ENCODE results near the gene RNLS. TPM values are rescaled to one million over a fixed set of nuclear protein-coding genes. Genes with fewer than 3 reads are reported as not detected.

Gene RNLS
- total RNA-seq, 1 experiment from 2014 or later, result not detected

DNA sequence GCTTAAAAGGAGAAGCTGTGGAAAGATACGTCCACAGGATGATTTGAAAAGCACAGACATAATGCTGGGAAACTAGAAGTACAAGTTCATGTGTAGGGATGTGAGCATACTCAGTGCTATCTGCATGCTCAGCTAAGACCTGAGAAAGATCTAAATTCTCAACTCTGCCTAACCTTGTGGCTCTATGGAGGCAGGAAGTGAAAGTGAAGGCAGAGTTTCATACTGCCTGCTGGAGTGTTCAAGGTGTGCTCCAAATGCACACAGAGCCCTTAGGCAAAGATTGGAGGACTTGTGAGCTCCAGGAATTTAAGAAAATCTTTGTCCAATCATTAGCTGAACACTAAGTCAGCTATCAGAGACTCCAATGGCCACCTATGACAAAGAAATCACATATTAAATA, 190.9 kb downstream of the RNLS start:
- H3K36me3 ChIP-seq (ENCODE audit: control insufficient read depth in 1 of 2, insufficient read depth in 2 of 2, low read length in 2 of 2), result no peaks in the 10 kb centered on the region
- no peak overlapping the region for H3K27ac ChIP-seq (ENCODE audit: low read depth, low read length)
- no peak overlapping the region for H2AFZ ChIP-seq (ENCODE audit: low read depth, low read length, poor library complexity, severe bottlenecking)
- no peaks in the 10 kb centered on the region for H4K20me1 ChIP-seq (ENCODE audit: insufficient read depth)
- POLR2A ChIA-PET, result no interaction called here
- intact Hi-C loops (cut with micrococcal nuclease), result no loop called here
- no peaks in the 10 kb centered on the region for H3K9me2 ChIP-seq (ENCODE audit: insufficient read depth)
- H3K9me3 ChIP-seq (ENCODE audit: control insufficient read depth in 1 of 2, insufficient read depth in 1 of 2, low read depth in 1 of 2, low read length in 2 of 2), result no peaks in the 10 kb centered on the region
- peaks cover 3 to 4% of the 10 kb centered on the region in 2 experiments; a peak in 2 of 4 replicates for H3K4me1 ChIP-seq (ENCODE audit: control insufficient read depth in 1 of 2, insufficient read depth in 2 of 2, low read length in 2 of 2)
- no peaks in the 10 kb centered on the region for H3K79me2 ChIP-seq (ENCODE audit: insufficient read depth, low read length)
- ATAC-seq (no peak), DNase-seq (ENCODE audit: low read depth, low spot score) (no peak)
- no peak overlapping the region for H3K9ac ChIP-seq (ENCODE audit: low read length)
- no peaks in the 10 kb centered on the region for H3K27me3 ChIP-seq (ENCODE audit: insufficient read depth, low read length)
- RAD21 ChIA-PET (ENCODE audit: low non-redundant PET in 1 of 2, low total read pairs in 2 of 2, uncharacterized antibody in 2 of 2, unreplicated experiment in 2 of 2), result no interaction called here
- no peak for TF ChIP-seq RAD21 (IDR thresholded peaks at IDR 0.05; ENCODE audit: low read depth)
- no peak for TF ChIP-seq SRF (IDR thresholded peaks at IDR 0.05; ENCODE audit: low read depth)
- no peak for TF ChIP-seq JUND (IDR thresholded peaks at IDR 0.05)
- no peak for TF ChIP-seq ZNF274 (IDR thresholded peaks at IDR 0.05; ENCODE audit: low read depth, low read length)
- no peak overlapping the region for H3K4me2 ChIP-seq (ENCODE audit: low read length)
- CTCF ChIA-PET, result interaction anchor here (1.7 kb wide), 1 partner anchor 10 kb away, joined by 7 read pairs; no protein-coding TSS in a partner anchor
- no TSS peak for BruUV-seq (replicated peaks)
- H3K4me3 ChIP-seq (replicated peaks in 1 of 2; ENCODE audit: low read depth in 1 of 2, low read length in 2 of 2), result no peak overlapping the region

DNA sequence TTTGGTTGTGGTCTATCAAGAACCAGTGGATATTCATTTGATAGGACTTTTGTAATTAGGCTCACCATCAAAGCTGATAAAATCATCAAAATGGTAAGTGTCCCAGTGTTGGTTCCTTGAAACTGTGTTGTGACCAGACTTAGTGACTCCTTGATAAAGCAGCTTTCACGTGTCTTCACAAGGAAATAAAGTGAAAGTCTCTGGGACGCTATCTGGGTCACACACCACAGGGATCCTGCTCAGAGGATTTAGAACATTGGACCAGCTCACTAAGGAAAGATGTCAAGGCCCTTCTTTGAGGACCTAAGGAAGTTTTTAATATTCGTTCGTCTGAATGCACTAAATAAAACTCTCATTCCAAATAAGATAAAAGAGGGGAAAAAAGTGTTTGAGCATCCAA, 193.1 kb downstream of the RNLS start:
- H4K20me1 ChIP-seq (ENCODE audit: insufficient read depth), result no peaks in the 10 kb centered on the region
- peak overlapping the region; percentile 63 for H2AFZ ChIP-seq (ENCODE audit: low read depth, low read length, poor library complexity, severe bottlenecking)
- no peak overlapping the region for H3K4me3 ChIP-seq (replicated peaks in 1 of 2; ENCODE audit: low read depth in 1 of 2, low read length in 2 of 2)
- H3K4me1 ChIP-seq (ENCODE audit: control insufficient read depth in 1 of 2, insufficient read depth in 2 of 2, low read length in 2 of 2), result peaks cover 22 to 25% of the 10 kb centered on the region in 2 experiments
- no peaks in the 10 kb centered on the region for H3K79me2 ChIP-seq (ENCODE audit: insufficient read depth, low read length)
- POLR2A ChIA-PET, result interaction anchor here (1.0 to 3.4 kb wide), 2 partner anchors 12 to 527 kb away, joined by 3 to 16 read pairs; partner anchors contain the start of genes KLLN and PTEN
- H3K9me3 ChIP-seq (ENCODE audit: control insufficient read depth in 1 of 2, insufficient read depth in 1 of 2, low read depth in 1 of 2, low read length in 2 of 2), result no peaks in the 10 kb centered on the region
- CTCF ChIA-PET, result interaction anchor here (1.0 to 2.8 kb wide), 11 partner anchors 10 to 539 kb away, joined by 3 to 20 read pairs (median 8); partner anchors contain the start of genes KLLN and PTEN
- no TSS peak for BruUV-seq (replicated peaks)
- H3K36me3 ChIP-seq (ENCODE audit: control insufficient read depth in 1 of 2, insufficient read depth in 2 of 2, low read length in 2 of 2), result no peaks in the 10 kb centered on the region
- DNase-seq (ENCODE audit: low read depth, low spot score) (no peak), ATAC-seq (no peak)
- TF ChIP-seq POLR2AphosphoS5 (IDR thresholded peaks at IDR 0.05; ENCODE audit: low read depth, low read length), result no peak
- TF ChIP-seq SP1 (IDR thresholded peaks at IDR 0.05; ENCODE audit: low read depth), result no peak
- TF ChIP-seq FOSL1 (IDR thresholded peaks at IDR 0.05; ENCODE audit: low read depth), result no peak
- TF ChIP-seq RAD21 (IDR thresholded peaks at IDR 0.05; ENCODE audit: low read depth), result no peak
- TF ChIP-seq ZNF274 (IDR thresholded peaks at IDR 0.05; ENCODE audit: low read depth, low read length), result no peak
- no peak for TF ChIP-seq POLR2A (IDR thresholded peaks at IDR 0.05; ENCODE audit: borderline replicate concordance, extremely low read depth, insufficient read depth, insufficient read length)
- TF ChIP-seq YY1 (IDR thresholded peaks at IDR 0.05; ENCODE audit: extremely low read depth, insufficient replicate concordance, low read depth, low read length), result no peak
- no peak for TF ChIP-seq TCF7L2 (IDR thresholded peaks at IDR 0.05; ENCODE audit: borderline replicate concordance, extremely low read depth, insufficient read depth, insufficient read length)
- TF ChIP-seq, protein P1, sequence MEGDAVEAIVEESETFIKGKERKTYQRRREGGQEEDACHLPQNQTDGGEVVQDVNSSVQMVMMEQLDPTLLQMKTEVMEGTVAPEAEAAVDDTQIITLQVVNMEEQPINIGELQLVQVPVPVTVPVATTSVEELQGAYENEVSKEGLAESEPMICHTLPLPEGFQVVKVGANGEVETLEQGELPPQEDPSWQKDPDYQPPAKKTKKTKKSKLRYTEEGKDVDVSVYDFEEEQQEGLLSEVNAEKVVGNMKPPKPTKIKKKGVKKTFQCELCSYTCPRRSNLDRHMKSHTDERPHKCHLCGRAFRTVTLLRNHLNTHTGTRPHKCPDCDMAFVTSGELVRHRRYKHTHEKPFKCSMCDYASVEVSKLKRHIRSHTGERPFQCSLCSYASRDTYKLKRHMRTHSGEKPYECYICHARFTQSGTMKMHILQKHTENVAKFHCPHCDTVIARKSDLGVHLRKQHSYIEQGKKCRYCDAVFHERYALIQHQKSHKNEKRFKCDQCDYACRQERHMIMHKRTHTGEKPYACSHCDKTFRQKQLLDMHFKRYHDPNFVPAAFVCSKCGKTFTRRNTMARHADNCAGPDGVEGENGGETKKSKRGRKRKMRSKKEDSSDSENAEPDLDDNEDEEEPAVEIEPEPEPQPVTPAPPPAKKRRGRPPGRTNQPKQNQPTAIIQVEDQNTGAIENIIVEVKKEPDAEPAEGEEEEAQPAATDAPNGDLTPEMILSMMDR (IDR thresholded peaks at IDR 0.05 in 2 of 3, conservative IDR thresholded peaks at IDR 0.05 in 1 of 3; ENCODE audit: borderline replicate concordance in 1 of 3, insufficient read depth in 1 of 3, low read depth in 2 of 3, low read length in 2 of 3), result no peak
- no peak for TF ChIP-seq JUND (IDR thresholded peaks at IDR 0.05)
- TF ChIP-seq EZH2phosphoT487 (IDR thresholded peaks at IDR 0.05; ENCODE audit: borderline replicate concordance), result no peak
- no peak for TF ChIP-seq CBX3 (IDR thresholded peaks at IDR 0.05; ENCODE audit: low read depth)
- TF ChIP-seq, protein P2, sequence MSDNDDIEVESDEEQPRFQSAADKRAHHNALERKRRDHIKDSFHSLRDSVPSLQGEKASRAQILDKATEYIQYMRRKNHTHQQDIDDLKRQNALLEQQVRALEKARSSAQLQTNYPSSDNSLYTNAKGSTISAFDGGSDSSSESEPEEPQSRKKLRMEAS (IDR thresholded peaks at IDR 0.05), result no peak
- TF ChIP-seq SIN3A (IDR thresholded peaks at IDR 0.05; ENCODE audit: low read depth), result no peak
- TF ChIP-seq, protein P3, sequence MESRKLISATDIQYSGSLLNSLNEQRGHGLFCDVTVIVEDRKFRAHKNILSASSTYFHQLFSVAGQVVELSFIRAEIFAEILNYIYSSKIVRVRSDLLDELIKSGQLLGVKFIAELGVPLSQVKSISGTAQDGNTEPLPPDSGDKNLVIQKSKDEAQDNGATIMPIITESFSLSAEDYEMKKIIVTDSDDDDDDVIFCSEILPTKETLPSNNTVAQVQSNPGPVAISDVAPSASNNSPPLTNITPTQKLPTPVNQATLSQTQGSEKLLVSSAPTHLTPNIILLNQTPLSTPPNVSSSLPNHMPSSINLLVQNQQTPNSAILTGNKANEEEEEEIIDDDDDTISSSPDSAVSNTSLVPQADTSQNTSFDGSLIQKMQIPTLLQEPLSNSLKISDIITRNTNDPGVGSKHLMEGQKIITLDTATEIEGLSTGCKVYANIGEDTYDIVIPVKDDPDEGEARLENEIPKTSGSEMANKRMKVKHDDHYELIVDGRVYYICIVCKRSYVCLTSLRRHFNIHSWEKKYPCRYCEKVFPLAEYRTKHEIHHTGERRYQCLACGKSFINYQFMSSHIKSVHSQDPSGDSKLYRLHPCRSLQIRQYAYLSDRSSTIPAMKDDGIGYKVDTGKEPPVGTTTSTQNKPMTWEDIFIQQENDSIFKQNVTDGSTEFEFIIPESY (IDR thresholded peaks at IDR 0.05; ENCODE audit: extremely low read depth, insufficient replicate concordance, low read length), result no peak
- no peak for TF ChIP-seq CEBPB (IDR thresholded peaks at IDR 0.05; ENCODE audit: low read depth)
- no peak overlapping the region for H3K9ac ChIP-seq (ENCODE audit: low read length)
- no peaks in the 10 kb centered on the region for H3K27me3 ChIP-seq (ENCODE audit: insufficient read depth, low read length)
- intact Hi-C loops (cut with micrococcal nuclease), result no loop called here
- RAD21 ChIA-PET (ENCODE audit: low non-redundant PET in 1 of 2, low total read pairs in 2 of 2, uncharacterized antibody in 2 of 2, unreplicated experiment in 2 of 2), result interaction anchor here (0.8 to 1.3 kb wide), 3 partner anchors 12 to 175 kb away, joined by 3 to 4 read pairs (median 3); no protein-coding TSS in a partner anchor
- H3K4me2 ChIP-seq (ENCODE audit: low read length), result no peak overlapping the region
- H3K27ac ChIP-seq (ENCODE audit: low read depth, low read length), result no peak overlapping the region
- no peaks in the 10 kb centered on the region for H3K9me2 ChIP-seq (ENCODE audit: insufficient read depth)

Data from HCT116 (cell line).